OCI-LY3 (cell line): ENCODE data around the gene POM121L2.

Source experiments
- H2AFZ ChIP-seq: fragments of 200-600, 300-600 bp; shearing (Covaris generic); 2 replicates; pipeline ENCODE4 v1.6.0; 2014; ENCODE audit warnings: antibody characterized with exemption, low read depth, low read length
- H3K27ac ChIP-seq: fragments of 200-600, 300-600 bp; sonication (generic); 2 replicates; pipeline ENCODE4 v1.5.1; 2014; ENCODE audit warnings: mild to moderate bottlenecking, low read length, moderate library complexity, mixed read lengths
- H3K27me3 ChIP-seq: fragments of 200-600, 300-600 bp; sonication (generic); 2 replicates; pipeline ENCODE4 v1.6.1; 2014; ENCODE audit warnings: low read depth, low read length, mixed read lengths
- H3K36me3 ChIP-seq: fragments of 200-600, 300-600 bp; sonication (generic); replicated peaks from 2 replicates; pipeline ENCODE3; 2014; ENCODE audit warnings: low read depth, low read length, mixed read lengths
- H3K4me1 ChIP-seq: fragments of 300-600, 200-600 bp; sonication (generic); 2 replicates; pipeline ENCODE4 v1.6.1; 2014; ENCODE audit warnings: low read length, mixed read lengths
- H3K4me2 ChIP-seq: fragments of 200-600, 300-600 bp; sonication (generic); 2 replicates; pipeline ENCODE4 v1.6.1; 2014; ENCODE audit warnings: low read length, mixed read lengths
- H3K4me3 ChIP-seq: fragments of 300-600, 200-600 bp; sonication (generic); 2 replicates; pipeline ENCODE4 v1.5.1; 2014; ENCODE audit warnings: antibody characterized with exemption, mild to moderate bottlenecking, low read length, moderate library complexity
- H3K79me2 ChIP-seq: fragments of 300-600, 200-600 bp; shearing (Covaris generic); 2 replicates; pipeline ENCODE4 v1.6.1; 2014; ENCODE audit warnings: mild to moderate bottlenecking, low read length, mixed read lengths
- H3K9ac ChIP-seq: fragments of 300-600, 200-600 bp; shearing (Covaris generic); 2 replicates; pipeline ENCODE4 v1.6.0; 2014; ENCODE audit warnings: mild to moderate bottlenecking, low read length, moderate library complexity
- H3K9me3 ChIP-seq: fragments of 200-600, 300-600 bp; shearing (Covaris generic); 2 replicates; pipeline ENCODE4 v1.6.1; 2014; ENCODE audit warnings: low read length, mixed read lengths; ENCODE audit not compliant: insufficient read depth
- H4K20me1 ChIP-seq: fragments of 200-600, 300-600 bp; sonication (generic); 2 replicates; pipeline ENCODE4 v1.6.1; 2016; ENCODE audit warnings: low read length, mixed read lengths; ENCODE audit not compliant: insufficient read depth
- CTCF ChIP-seq: fragments of 200-600, 300-600 bp; sonication (generic); IDR thresholded peaks from 2 replicates; pipeline ENCODE4 v1.5.1; 2014; ENCODE audit warnings: antibody characterized with exemption, low read length, low read depth
- EZH2phosphoT487 ChIP-seq: fragments of 200-600 bp; shearing (Covaris generic); IDR thresholded peaks from 2 replicates; pipeline ENCODE4 v1.6.1; 2018; ENCODE audit warnings: antibody characterized with exemption, mixed run types, low read depth

Gene POM121L2

GRCh38 chr6:27312950-27313271, 838 bp upstream of the POM121L2 start:
- H3K36me3 ChIP-seq: no peaks in the 10 kb centered on the region
- H3K9me3 ChIP-seq: no peaks in the 10 kb centered on the region
- no peak overlapping the region for H2AFZ ChIP-seq
- H3K27ac ChIP-seq: no peak overlapping the region
- H3K27me3 ChIP-seq: no peaks in the 10 kb centered on the region
- H3K9ac ChIP-seq: no peak overlapping the region
- no peak overlapping the region for H3K4me3 ChIP-seq
- no peaks in the 10 kb centered on the region for H3K79me2 ChIP-seq
- H4K20me1 ChIP-seq: no peaks in the 10 kb centered on the region
- H3K4me1 ChIP-seq: no peaks in the 10 kb centered on the region
- TF ChIP-seq EZH2phosphoT487 (no peak), CTCF (no peak)
- no peak overlapping the region for H3K4me2 ChIP-seq

- H4K20me1 ChIP-seq: no peaks in the 10 kb centered on the region
- H3K9ac ChIP-seq: no peak overlapping the region
- H3K27ac ChIP-seq: no peak overlapping the region
- no peak overlapping the region for H3K4me3 ChIP-seq
- H3K79me2 ChIP-seq: no peaks in the 10 kb centered on the region
- H3K9me3 ChIP-seq: no peaks in the 10 kb centered on the region
- no peaks in the 10 kb centered on the region for H3K27me3 ChIP-seq
- no peak for TF ChIP-seq CTCF
- no peak for TF ChIP-seq EZH2phosphoT487
- H3K36me3 ChIP-seq: no peaks in the 10 kb centered on the region
- H2AFZ ChIP-seq: no peak overlapping the region
- H3K4me1 ChIP-seq: no peaks in the 10 kb centered on the region
- no peak overlapping the region for H3K4me2 ChIP-seq
Observed at GRCh38 chr6:27311806-27312145, 297 bp downstream of the POM121L2 start.

- Histone ChIP-seq H3K9me3 (no peaks in the 10 kb centered on the region), H3K27ac (no peak overlapping the region), H3K27me3 (no peaks in the 10 kb centered on the region), H2AFZ (no peak overlapping the region), H4K20me1 (no peaks in the 10 kb centered on the region), H3K4me2 (no peak overlapping the region), H3K9ac (no peak overlapping the region), H3K4me3 (no peak overlapping the region), H3K4me1 (no peaks in the 10 kb centered on the region), H3K79me2 (no peaks in the 10 kb centered on the region), H3K36me3 (no peaks in the 10 kb centered on the region)
- no peak for TF ChIP-seq EZH2phosphoT487
- TF ChIP-seq CTCF: no peak
Observed at GRCh38 chr6:27303613-27304272, 8.3 kb downstream of the POM121L2 start.

- Histone ChIP-seq H3K36me3 (no peaks in the 10 kb centered on the region), H3K4me1 (no peaks in the 10 kb centered on the region), H3K9ac (no peak overlapping the region), H3K27ac (no peak overlapping the region), H2AFZ (no peak overlapping the region), H3K27me3 (no peaks in the 10 kb centered on the region), H4K20me1 (no peaks in the 10 kb centered on the region), H3K4me3 (no peak overlapping the region), H3K79me2 (no peaks in the 10 kb centered on the region), H3K4me2 (0 out of 2 replicates have a peak overlapping the region, but pooled peaks have one; percentile 12), H3K9me3 (no peaks in the 10 kb centered on the region)
- TF ChIP-seq CTCF (no peak), EZH2phosphoT487 (no peak)
Observed at GRCh38 chr6:27297857-27298730, 14.0 kb downstream of the POM121L2 start.
